ENCODE results near the gene TBC1D24. TPM values are rescaled to one million over a fixed set of nuclear protein-coding genes. Genes with fewer than 3 reads are reported as not detected.
A peak's percentile ranks its signal among the peaks of the same experiment; 100 is the strongest.

Gene TBC1D24
- total RNA-seq, 1 donor from 2014 or later: 11.1 TPM

GRCh38 chr16:2527071-2527783, 52.3 kb downstream of the TBC1D24 start:
- Histone ChIP-seq H3K9me3 (replicated peaks) (no peaks in the 10 kb centered on the region), H3K36me3 (peaks cover 61% of the 10 kb centered on the region), H3K4me1 (peaks cover 10% of the 10 kb centered on the region), H3K27me3 (ENCODE audit: low read depth) (no peaks in the 10 kb centered on the region), H3K27ac (replicated peaks) (no peak overlapping the region), H3K4me3 (no peak overlapping the region)
- intact Hi-C loops (cut with micrococcal nuclease): no loop called here
- no peak for TF ChIP-seq CTCF (IDR thresholded peaks at IDR 0.05; ENCODE audit: borderline replicate concordance)
- no peak for DNase-seq

GRCh38 chr16:2527784-2528100, 52.8 kb downstream of the TBC1D24 start:
- peaks cover 15% of the 10 kb centered on the region for H3K4me1 ChIP-seq
- no peak for DNase-seq
- H3K27ac ChIP-seq (replicated peaks): no peak overlapping the region
- no peak overlapping the region for H3K4me3 ChIP-seq
- TF ChIP-seq CTCF (IDR thresholded peaks at IDR 0.05; ENCODE audit: borderline replicate concordance): no peak
- H3K36me3 ChIP-seq: peaks cover 57% of the 10 kb centered on the region
- H3K27me3 ChIP-seq (ENCODE audit: low read depth): no peaks in the 10 kb centered on the region
- H3K9me3 ChIP-seq (replicated peaks): no peaks in the 10 kb centered on the region
- intact Hi-C loops (cut with micrococcal nuclease): no loop called here

GRCh38 chr16:2528161-2529060, 53.5 kb downstream of the TBC1D24 start:
- TF ChIP-seq CTCF (IDR thresholded peaks at IDR 0.05; ENCODE audit: borderline replicate concordance): no peak
- Histone ChIP-seq H3K9me3 (replicated peaks) (no peaks in the 10 kb centered on the region), H3K27ac (replicated peaks) (no peak overlapping the region), H3K36me3 (peaks cover 50% of the 10 kb centered on the region), H3K4me3 (no peak overlapping the region), H3K4me1 (peaks cover 20% of the 10 kb centered on the region), H3K27me3 (ENCODE audit: low read depth) (no peaks in the 10 kb centered on the region)
- intact Hi-C loops (cut with micrococcal nuclease): no loop called here
- peak; percentile 13 for DNase-seq

- H3K36me3 ChIP-seq: peaks cover 42% of the 10 kb centered on the region
- peaks cover 20% of the 10 kb centered on the region for H3K4me1 ChIP-seq
- no peaks in the 10 kb centered on the region for H3K27me3 ChIP-seq (ENCODE audit: low read depth)
- intact Hi-C loops (cut with micrococcal nuclease): no loop called here
- H3K27ac ChIP-seq (replicated peaks): no peak overlapping the region
- no peak overlapping the region for H3K4me3 ChIP-seq
- no peak for DNase-seq
- no peak for TF ChIP-seq CTCF (IDR thresholded peaks at IDR 0.05; ENCODE audit: borderline replicate concordance)
- no peaks in the 10 kb centered on the region for H3K9me3 ChIP-seq (replicated peaks)
These were observed 54.4 kb downstream of the TBC1D24 start for GRCh38 chr16:2529061-2529931.

GRCh38 chr16:2529961-2530628, 55.2 kb downstream of the TBC1D24 start:
- no peak for DNase-seq
- H3K4me1 ChIP-seq: peaks cover 20% of the 10 kb centered on the region
- no peak overlapping the region for H3K4me3 ChIP-seq
- no peaks in the 10 kb centered on the region for H3K27me3 ChIP-seq (ENCODE audit: low read depth)
- H3K27ac ChIP-seq (replicated peaks): no peak overlapping the region
- no peaks in the 10 kb centered on the region for H3K9me3 ChIP-seq (replicated peaks)
- H3K36me3 ChIP-seq: peaks cover 34% of the 10 kb centered on the region
- no peak for TF ChIP-seq CTCF (IDR thresholded peaks at IDR 0.05; ENCODE audit: borderline replicate concordance)
- intact Hi-C loops (cut with micrococcal nuclease): no loop called here

Data from left ventricle myocardium inferior (tissue), 1 donor.